Measurements from ENCODE around the gene ANKRD10.
"Not testable (repeated sequence)": the region's sequence is repeated elsewhere in the genome, so short reads cannot be mapped to it uniquely, and the experiment has no call there.

The ANKRD10 gene

GRCh38 chr13:110915057-110915873 is at the start of gene ANKRD10:
TSS of gene ANKRD10 (minus strand) at chr13:110915069. CDS start at chr13:110914934, 135 bp downstream.
- peak; percentile 97 to 99 for DNase-seq

GRCh38 chr13:110964229-110965037 is 49.6 kb upstream of the ANKRD10 start:
- no peak for DNase-seq

GRCh38 chr13:110963554-110963970 is 48.7 kb upstream of the ANKRD10 start:
- no peak for DNase-seq

GRCh38 chr13:110961959-110962358 is 47.1 kb upstream of the ANKRD10 start:
- DNase-seq, result no peak

GRCh38 chr13:110960204-110960603 is 45.3 kb upstream of the ANKRD10 start:
- DNase-seq, result no peak

- no peak for DNase-seq
These were observed 43.1 kb upstream of the ANKRD10 start for GRCh38 chr13:110957931-110958330.

- no peak for DNase-seq
These were observed 42.5 kb upstream of the ANKRD10 start for GRCh38 chr13:110957181-110957884.

- DNase-seq, result not testable (repeated sequence)
These were observed 41.3 kb upstream of the ANKRD10 start for GRCh38 chr13:110956216-110956615.

GRCh38 chr13:110955608-110956007 is 40.7 kb upstream of the ANKRD10 start:
- DNase-seq, result not testable (repeated sequence)

GRCh38 chr13:110955072-110955503 is 40.2 kb upstream of the ANKRD10 start:
- peak; percentile 6 to 7 for DNase-seq

GRCh38 chr13:110954533-110954920 is 39.7 kb upstream of the ANKRD10 start:
- DNase-seq, result not testable (repeated sequence)

- no peak for DNase-seq
These were observed 39.1 kb upstream of the ANKRD10 start for GRCh38 chr13:110953833-110954532.

GRCh38 chr13:110953416-110953815 is 38.5 kb upstream of the ANKRD10 start:
- DNase-seq, result no peak

- DNase-seq, result not testable (repeated sequence)
These were observed 37.3 kb upstream of the ANKRD10 start for GRCh38 chr13:110952135-110952534.

- no peak for DNase-seq
These were observed 36.1 kb upstream of the ANKRD10 start for GRCh38 chr13:110950819-110951570.

- no peak for DNase-seq
These were observed 35.5 kb upstream of the ANKRD10 start for GRCh38 chr13:110950356-110950755.

- DNase-seq, result peak; percentile 6 to 8
These were observed 34.8 kb upstream of the ANKRD10 start for GRCh38 chr13:110949628-110950027.

- DNase-seq, result no peak
These were observed 34.2 kb upstream of the ANKRD10 start for GRCh38 chr13:110949116-110949515.

GRCh38 chr13:110947338-110947737 is 32.5 kb upstream of the ANKRD10 start:
- not testable (repeated sequence) for DNase-seq

- no peak for DNase-seq
These were observed 31.2 kb upstream of the ANKRD10 start for GRCh38 chr13:110945928-110946570.
